Activated T-cell treated with anti-CD3 and anti-CD28 coated beads, Interleukin-2, amount 50 U/mL, for 48 hours (primary cell): Measurements from ENCODE around the gene SWI5.

Experiments
- DNase-seq, 2 experiments: peaks; one replicate each; pipeline ENCODE4 v3.0.0-alpha.2; 2020

SWI5 gene

GRCh38 chr9:128280084-128280622 is 4.1 kb downstream of the SWI5 start:
- DNase-seq = no peak

- DNase-seq = no peak
These were observed 6.4 kb downstream of the SWI5 start for GRCh38 chr9:128282500-128282899.

DNA sequence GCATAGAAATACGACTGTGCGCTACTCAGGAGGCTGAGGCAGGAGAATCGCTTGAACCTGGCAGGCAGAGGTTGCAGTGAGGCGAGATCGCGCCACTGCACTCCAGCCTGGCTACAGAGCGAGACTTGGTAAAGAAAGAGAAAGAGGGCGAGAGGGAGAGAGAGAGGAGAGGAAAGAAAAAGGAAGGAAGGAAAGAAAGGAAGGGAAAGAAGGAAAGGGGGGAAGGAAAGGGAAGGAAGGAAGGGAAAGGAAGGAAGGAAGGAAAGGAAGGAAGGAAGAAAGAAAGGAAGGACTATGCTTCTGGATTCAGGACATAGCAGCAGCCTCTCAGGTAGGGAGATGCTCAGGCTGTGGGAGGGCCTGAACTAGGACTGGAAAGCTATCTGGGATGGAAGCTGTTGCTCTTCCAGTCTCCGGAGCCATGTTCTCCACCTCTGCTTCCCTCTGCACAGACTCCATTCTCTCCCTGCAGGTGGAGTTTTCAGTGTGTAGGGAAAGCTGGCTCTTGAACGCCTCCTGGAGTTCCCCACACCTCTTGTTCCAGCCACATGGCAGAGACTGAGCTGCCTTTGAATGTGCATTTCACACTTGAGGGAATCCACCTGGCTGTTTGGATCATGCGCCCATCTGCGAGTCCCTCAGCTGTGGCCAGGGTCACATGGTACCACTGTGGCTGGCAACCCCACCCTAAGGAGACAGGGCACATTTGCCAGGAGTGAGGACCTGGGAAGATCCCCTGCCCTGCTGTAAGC is 9.1 kb downstream of the SWI5 start:
- DNase-seq = no peak

- DNase-seq = no peak
These were observed 10.4 kb downstream of the SWI5 start for GRCh38 chr9:128286440-128286839.

DNA sequence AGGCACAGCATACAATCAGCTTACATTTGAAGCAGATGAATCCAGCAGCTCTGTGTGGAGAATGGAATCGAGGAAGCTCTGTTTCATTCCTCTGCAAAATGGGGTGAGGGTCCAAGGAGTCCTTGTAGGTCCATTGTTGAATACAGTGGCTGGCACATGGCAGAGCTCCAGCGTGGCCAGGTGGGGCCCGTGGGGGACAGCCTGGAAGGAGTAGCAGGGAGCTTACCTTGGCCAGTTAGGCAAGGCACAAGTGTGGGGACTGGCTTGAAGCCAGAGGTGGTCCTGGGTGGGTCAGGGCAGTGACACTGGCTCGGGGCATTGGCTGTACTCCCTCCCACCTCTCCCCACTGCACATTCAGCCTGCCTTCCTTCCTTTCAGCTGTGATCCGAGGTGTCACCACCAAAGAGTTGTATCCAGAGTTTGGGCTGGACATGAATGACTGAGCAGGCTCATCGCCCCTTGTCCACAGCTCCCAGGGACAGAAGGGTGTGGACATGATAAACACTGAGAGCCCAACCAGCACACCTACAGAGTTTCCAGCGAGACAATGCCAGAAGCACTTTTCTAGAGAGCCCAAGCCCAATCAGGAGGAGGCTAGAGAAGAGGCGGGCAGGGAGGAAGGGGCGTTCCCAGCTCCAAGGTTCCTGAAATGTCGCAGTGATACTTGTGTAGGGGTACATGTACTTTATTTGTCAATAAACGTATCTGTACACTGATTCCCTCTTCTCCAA is 12.4 kb downstream of the SWI5 start:
- DNase-seq = no peak

GRCh38 chr9:128292009-128292408 is 15.9 kb downstream of the SWI5 start:
- DNase-seq = no peak

DNA sequence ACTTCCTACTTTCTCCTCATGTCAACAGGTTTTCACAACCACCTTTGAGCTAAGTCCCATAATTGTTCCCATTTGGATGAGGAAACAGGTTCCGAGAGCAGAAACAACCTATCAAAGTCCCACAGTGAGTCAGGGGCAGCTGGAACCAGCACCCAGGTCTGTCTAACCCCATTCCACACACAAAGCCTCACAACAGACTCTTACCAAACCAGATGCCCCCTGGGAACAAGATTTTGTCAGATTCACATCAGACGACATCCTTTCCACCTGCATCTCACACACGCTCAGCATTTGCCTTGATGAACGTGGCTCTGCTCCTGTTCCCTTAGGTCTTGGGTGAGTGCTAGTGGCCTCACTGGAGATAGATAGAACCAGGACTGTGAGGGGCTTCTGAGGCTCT is 17.0 kb downstream of the SWI5 start:
- no peak for DNase-seq

- no peak for DNase-seq
These were observed 18.1 kb downstream of the SWI5 start for GRCh38 chr9:128294142-128294541.

DNA sequence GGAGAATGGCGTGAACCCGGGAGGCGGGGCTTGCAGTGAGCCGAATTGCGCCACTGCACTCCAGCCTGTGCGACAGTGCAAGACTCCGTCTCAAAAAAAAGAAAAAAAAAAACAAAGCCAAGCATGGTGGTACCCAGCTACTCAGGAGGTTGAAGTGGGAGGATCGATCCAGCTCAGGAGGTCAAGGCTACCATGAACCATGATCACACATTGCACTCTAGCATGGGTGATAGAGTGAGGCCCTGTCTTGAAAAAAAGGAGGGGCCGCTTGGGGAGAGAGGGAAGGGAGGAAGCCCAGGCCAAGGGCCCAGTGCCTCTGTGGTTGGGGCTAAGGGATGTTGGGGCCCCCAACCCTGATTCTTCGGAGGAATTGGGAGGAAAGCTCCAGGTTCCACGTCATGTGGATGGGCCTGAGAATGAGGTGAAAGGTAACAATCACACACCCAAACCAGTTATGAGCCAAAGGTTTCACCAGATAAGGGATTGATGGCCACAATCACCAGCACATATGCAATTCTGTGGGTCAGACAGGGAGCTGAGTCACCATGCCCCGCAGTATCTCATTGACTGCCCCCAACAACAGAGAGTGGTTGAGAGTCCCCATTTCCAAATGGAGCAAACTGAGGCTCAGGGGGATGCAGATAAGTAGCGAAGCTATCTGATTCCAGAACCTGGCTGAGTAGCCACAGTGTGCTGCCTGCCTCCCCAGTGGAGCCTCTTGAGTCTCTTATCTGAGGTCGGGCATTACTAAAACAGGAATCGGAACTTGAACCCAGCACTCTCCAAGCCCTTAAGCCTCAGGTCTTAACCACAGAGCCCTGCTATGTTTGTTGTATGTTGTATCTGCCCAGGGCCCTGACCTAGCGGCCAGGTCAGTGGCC is 20.5 kb downstream of the SWI5 start:
- no peak for DNase-seq

GRCh38 chr9:128297221-128297773 is 21.2 kb downstream of the SWI5 start:
- no peak for DNase-seq

- DNase-seq = no peak
These were observed 22.7 kb downstream of the SWI5 start for GRCh38 chr9:128298535-128299482.

DNA sequence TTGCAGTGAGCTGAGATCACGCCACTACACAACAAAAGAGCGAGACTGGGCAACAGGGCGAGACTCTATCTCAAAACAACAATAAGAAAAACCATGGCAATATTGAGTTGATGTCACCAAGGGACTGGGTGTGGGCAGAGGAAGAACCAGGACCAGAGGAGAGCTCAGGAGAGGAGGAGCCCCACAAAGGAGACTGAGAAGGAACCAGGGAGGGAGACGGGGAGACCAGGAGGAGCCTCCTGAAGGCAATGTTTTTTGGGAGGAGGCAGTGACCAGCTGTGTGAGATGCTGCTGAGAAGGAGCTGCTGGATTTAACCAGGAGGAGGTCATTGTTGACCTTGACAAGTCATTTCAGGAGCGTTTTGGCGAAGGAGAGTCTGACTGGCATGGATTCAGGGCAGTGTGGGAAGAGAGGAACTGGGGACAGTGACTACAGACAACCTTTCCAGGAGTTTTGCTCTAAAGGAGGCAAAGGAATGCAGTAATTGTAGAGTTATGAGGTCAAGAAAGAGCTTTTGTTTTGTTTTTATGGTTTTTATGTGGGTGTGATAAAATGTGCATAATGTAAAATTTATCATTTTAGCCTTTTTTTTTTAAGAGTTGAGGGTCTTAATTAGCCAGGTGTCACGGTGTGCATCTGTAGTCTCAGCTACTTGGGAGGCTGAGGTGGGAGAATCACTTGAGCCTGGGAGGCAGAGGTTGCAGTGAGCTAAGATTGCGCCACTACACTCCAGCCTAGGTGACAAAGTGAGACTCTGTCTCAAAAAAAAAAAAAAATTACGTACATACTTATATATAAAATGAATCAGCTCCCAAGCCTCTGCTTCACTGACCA is 28.3 kb downstream of the SWI5 start:
- DNase-seq = no peak

DNA sequence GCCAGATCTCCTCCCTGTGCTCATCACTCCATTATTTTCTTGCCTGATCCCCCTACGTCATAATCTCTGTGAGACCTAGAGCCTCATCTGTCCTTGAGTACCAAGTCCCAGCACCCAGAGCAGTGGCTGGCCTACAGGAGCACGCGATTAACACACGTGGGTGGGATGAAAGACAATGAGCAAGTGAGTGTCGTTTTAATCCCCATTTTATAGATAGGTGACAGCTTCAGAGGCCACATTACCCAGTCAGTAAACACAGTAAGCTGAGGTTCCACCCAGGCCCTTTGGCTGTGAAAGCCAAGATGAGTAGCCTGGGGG is 28.9 kb downstream of the SWI5 start:
- no peak for DNase-seq

DNA sequence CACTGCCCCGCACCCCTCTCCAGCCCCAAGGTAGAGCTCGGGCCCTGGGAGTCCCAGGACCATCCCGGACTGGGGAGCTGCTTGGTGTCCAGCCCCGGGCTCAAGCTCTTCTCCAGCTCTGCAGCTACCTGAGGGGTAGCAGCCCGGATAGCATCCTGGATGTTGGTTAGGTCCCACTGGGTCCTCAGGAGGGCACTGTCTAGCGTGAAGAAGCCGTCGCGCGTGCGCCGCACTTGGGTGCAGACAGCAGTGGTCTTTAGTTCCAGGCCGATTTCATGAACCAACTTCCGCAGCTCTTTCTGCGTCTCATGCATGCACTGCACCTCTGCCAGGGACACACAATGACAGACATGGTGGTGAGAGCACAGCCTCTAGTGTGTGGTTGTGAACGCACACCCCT is 33.5 kb downstream of the SWI5 start:
- DNase-seq = no peak

GRCh38 chr9:128310461-128310860 is 34.4 kb downstream of the SWI5 start:
- no peak for DNase-seq

GRCh38 chr9:128314697-128315096 is 38.6 kb downstream of the SWI5 start:
- no peak for DNase-seq

- no peak for DNase-seq
These were observed 40.3 kb downstream of the SWI5 start for GRCh38 chr9:128316421-128316820.

- no peak for DNase-seq
These were observed 41.6 kb downstream of the SWI5 start for GRCh38 chr9:128317629-128318028.

DNA sequence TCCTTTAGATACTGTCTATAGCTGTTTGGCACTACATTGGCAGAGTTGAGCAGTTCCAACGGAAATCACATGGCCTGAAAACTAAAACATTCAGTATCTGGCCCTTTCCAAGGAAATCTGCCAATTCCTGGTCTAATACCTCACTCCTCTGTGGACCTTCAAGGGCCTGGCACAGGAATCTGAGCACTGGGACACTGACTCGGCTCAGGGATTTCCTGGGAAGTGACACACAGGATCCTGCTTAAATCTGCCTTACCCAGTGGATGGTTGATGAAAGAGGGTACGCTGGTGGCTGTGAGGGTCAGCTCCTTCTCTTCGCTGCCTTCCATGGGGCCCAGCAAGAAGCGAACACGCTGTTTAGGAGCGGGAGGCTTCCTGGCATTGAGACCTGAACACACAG is 45.3 kb downstream of the SWI5 start:
- no peak for DNase-seq

DNA sequence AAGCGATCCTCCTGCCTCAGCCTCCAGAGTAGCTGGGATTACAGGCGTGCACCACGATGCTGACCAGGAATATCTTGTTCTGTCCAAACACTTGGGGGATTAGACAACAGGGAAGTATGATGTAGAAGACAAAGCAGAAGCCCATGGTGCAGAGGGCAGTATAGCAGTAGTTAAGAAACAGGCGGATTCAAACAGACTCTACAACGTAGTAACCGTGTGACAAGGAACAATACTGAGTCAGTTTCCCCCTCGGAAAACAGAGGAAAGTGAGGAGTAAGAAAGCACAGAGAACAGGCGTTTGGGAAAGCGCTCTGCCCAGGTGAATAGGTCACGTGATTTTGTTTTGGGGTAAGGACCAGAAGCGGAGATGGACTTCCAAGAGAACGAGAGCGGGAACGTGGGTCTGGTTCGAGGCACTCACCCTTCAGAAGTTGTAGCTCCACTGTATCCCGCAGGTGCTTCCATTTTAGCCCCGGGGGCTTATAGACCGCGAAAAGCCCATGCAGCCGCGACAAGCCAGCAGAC is 45.9 kb downstream of the SWI5 start:
- DNase-seq = no peak
